Colonic mucosa (tissue), 4 donors: ENCODE results near the gene MAGOHB. TPM values are rescaled to one million over a fixed set of nuclear protein-coding genes. Genes with fewer than 3 reads are reported as not detected.

Experiments
- DNase-seq: peaks from one replicate; pipeline ENCODE4 v3.0.0-alpha.2; 2020
- H3K27ac ChIP-seq: fragments of 200-600 bp; one replicate; pipeline ENCODE4 v1.8.0; 2021
- H3K27me3 ChIP-seq: fragments of 200-600 bp; one replicate; pipeline ENCODE4 v1.8.0; 2021
- H3K36me3 ChIP-seq: fragments of 200-600 bp; one replicate; pipeline ENCODE4 v1.8.0; 2021
- H3K4me1 ChIP-seq: fragments of 200-600 bp; one replicate; pipeline ENCODE4 v1.8.0; 2021; ENCODE audit warnings: mild to moderate bottlenecking
- H3K4me3 ChIP-seq: fragments of 200-600 bp; one replicate; pipeline ENCODE4 v1.8.0; 2021
- H3K9ac ChIP-seq, 2 donors: one replicate each; pipeline ENCODE4 v1.7.0; 2013; ENCODE audit warnings: control low read depth in 2 of 2, low read depth in 2 of 2, low read length in 2 of 2
- H3K9me3 ChIP-seq: fragments of 200-600 bp; one replicate; pipeline ENCODE4 v1.8.0; 2021
- CTCF ChIP-seq: fragments of 200-600 bp; IDR thresholded peaks from one replicate; pipeline ENCODE4 v1.8.0; 2022; ENCODE audit warnings: antibody characterized with exemption, mild to moderate bottlenecking
- intact Hi-C: fragments of 100-400 bp; cut with DNase I; formaldehyde crosslinking; loops from one replicate; pipeline ENCODE4 v1.14.1; 2022
- total RNA-seq, 2 donors: library from RNA; stranded (reverse); fragmentation: NEBNext Ultra II Directional in 1 of 2; extraction: Animal tissue kit (Norgen Biotek cat#: 25700) in 1 of 2; gene quantifications; one replicate each; pipeline ENCODE4 v1.2.1, GENCODE V29; 2021
- donor health status: healthy.
- donor health status: DM: no; HTN: no; CAD: no.
- donor health status: DM: no; HTN: no; CAD: no.

The MAGOHB gene
- total RNA-seq, 2 donors from 2014 or later = 13.9 to 38.1 TPM

- peak overlapping the region; percentile 52 for H3K27ac ChIP-seq
- peak; percentile 65 for DNase-seq
- no peak overlapping the region for H3K9ac ChIP-seq
- TF ChIP-seq CTCF = no peak
- H3K4me1 ChIP-seq = peaks cover 5% of the 10 kb centered on the region
- no peaks in the 10 kb centered on the region for H3K27me3 ChIP-seq
- no peak overlapping the region for H3K4me3 ChIP-seq
- intact Hi-C loops = no loop called here
- no peaks in the 10 kb centered on the region for H3K36me3 ChIP-seq
- no peaks in the 10 kb centered on the region for H3K9me3 ChIP-seq
These were observed 28.5 kb upstream of the MAGOHB start for GRCh38 chr12:10641735-10642500.

- H3K9ac ChIP-seq = no peak overlapping the region
- no peaks in the 10 kb centered on the region for H3K27me3 ChIP-seq
- no peaks in the 10 kb centered on the region for H3K36me3 ChIP-seq
- no peak overlapping the region for H3K4me3 ChIP-seq
- H3K27ac ChIP-seq = peak overlapping the region; percentile 54
- intact Hi-C loops = no loop called here
- H3K4me1 ChIP-seq = peaks cover 5% of the 10 kb centered on the region
- peak; percentile 47 for DNase-seq
- TF ChIP-seq CTCF = no peak
- no peaks in the 10 kb centered on the region for H3K9me3 ChIP-seq
These were observed 25.3 kb upstream of the MAGOHB start for GRCh38 chr12:10638728-10639127.

DNA sequence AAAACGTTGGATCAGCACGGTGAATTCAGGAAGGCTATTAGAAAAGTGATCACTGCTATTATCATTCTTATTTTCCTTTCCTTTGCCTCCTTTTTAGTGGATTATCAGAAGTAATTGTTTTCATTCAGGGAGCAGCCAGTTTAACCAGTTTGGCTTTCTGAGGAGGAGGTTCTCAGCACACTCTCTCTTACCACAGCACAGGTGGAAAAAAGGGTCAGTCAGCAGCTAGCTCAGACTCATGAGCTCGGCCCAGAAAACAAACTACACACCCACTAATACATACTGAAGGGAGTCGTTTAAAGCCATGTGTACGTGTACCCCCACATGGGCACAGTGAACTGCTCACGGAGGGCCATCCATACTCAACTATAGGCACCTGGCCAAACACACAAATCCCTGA lies 23.2 kb upstream of the MAGOHB start:
- DNase-seq = peak; percentile 57
- no peaks in the 10 kb centered on the region for H3K36me3 ChIP-seq
- no peaks in the 10 kb centered on the region for H3K27me3 ChIP-seq
- TF ChIP-seq CTCF = no peak
- H3K9me3 ChIP-seq = no peaks in the 10 kb centered on the region
- peak overlapping the region in 1 of 2 donors; percentile 29 for H3K9ac ChIP-seq
- no peak overlapping the region for H3K4me3 ChIP-seq
- peaks cover 5% of the 10 kb centered on the region for H3K4me1 ChIP-seq
- intact Hi-C loops = no loop called here
- H3K27ac ChIP-seq = peak overlapping the region; percentile 59

GRCh38 chr12:10636124-10636523 lies 22.7 kb upstream of the MAGOHB start:
- Histone ChIP-seq H3K4me1 (peaks cover 5% of the 10 kb centered on the region), H3K4me3 (no peak overlapping the region), H3K27me3 (no peaks in the 10 kb centered on the region), H3K9ac (peak overlapping the region in 1 of 2 donors; percentile 29), H3K9me3 (no peaks in the 10 kb centered on the region), H3K36me3 (no peaks in the 10 kb centered on the region), H3K27ac (peak overlapping the region; percentile 59)
- intact Hi-C loops = no loop called here
- peak; percentile 47 for DNase-seq
- TF ChIP-seq CTCF = no peak

DNA sequence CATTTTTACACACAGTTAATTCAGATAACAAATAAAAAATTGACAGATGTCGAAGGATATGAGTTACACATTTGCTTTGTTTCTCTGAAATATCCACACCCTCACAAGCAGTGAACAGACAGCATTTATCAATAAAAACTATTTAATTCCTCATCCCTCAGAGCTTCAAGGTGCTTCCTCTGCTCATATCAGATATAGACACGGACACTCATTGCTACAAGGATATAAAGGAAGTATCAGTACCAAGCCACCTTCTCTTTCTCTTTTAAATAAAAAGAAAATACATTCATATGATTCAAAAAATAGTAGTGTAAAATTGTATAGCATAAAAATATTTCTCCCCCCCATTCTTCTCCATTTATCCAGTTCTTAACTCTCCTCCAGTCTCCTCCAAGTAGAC lies 21.9 kb upstream of the MAGOHB start:
- H3K27me3 ChIP-seq = no peaks in the 10 kb centered on the region
- peaks cover 5% of the 10 kb centered on the region for H3K4me1 ChIP-seq
- no peak for DNase-seq
- H3K27ac ChIP-seq = no peak overlapping the region
- no peak overlapping the region for H3K4me3 ChIP-seq
- TF ChIP-seq CTCF = no peak
- H3K36me3 ChIP-seq = no peaks in the 10 kb centered on the region
- H3K9me3 ChIP-seq = no peaks in the 10 kb centered on the region
- no peak overlapping the region for H3K9ac ChIP-seq
- intact Hi-C loops = no loop called here
